BLaER1 treated with 17β-estradiol and CSF1 and Interleukin-3, amounts not matched to agents 10 nM and 100 nM (cell line): ENCODE results near the gene IFNA5.

Experiments
- H3K27ac ChIP-seq, 11 experiments: shearing (Covaris generic); formaldehyde crosslinking; 2 replicates each; pipeline ENCODE4 v1.8.1; 2022
- H3K27me3 ChIP-seq, 11 experiments: shearing (Covaris generic); formaldehyde crosslinking; 2 replicates each; pipeline ENCODE4 v1.8.1; 2022
- H3K36me3 ChIP-seq, 11 experiments: shearing (Covaris generic); formaldehyde crosslinking; 2 replicates each; pipeline ENCODE4 v1.8.1; 2022
- H3K4me1 ChIP-seq, 10 experiments: shearing (Covaris generic); formaldehyde crosslinking; 2 replicates each; pipeline ENCODE4 v1.8.1; 2022
- H3K4me2 ChIP-seq, 11 experiments: shearing (Covaris generic); formaldehyde crosslinking; 2 replicates each; pipeline ENCODE4 v1.8.1; 2022
- H3K4me3 ChIP-seq, 10 experiments: shearing (Covaris generic); formaldehyde crosslinking; 2 replicates each; pipeline ENCODE4 v1.8.1; 2022
- H3K9ac ChIP-seq, 11 experiments: shearing (Covaris generic); formaldehyde crosslinking; 2 replicates each; pipeline ENCODE4 v1.8.1; 2022
- H3K9me3 ChIP-seq, 11 experiments: shearing (Covaris generic); formaldehyde crosslinking; replicated peaks in 1 of 11; 2 replicates each; pipeline ENCODE4 v1.8.1; 2022
- H4K20me1 ChIP-seq, 11 experiments: shearing (Covaris generic); formaldehyde crosslinking; 2 replicates each; pipeline ENCODE4 v1.8.1; 2022
- Cebpa-rat ChIP-seq, 11 experiments: shearing (Covaris generic); IDR thresholded peaks; 2 replicates each; pipeline ENCODE4 v1.8.1; 2022

The IFNA5 gene

GRCh38 chr9:21326526-21327139, 21.5 kb upstream of the IFNA5 start:
- TF ChIP-seq Cebpa-rat (IDR thresholded peaks at IDR 0.05): no peak
- peaks cover 62 to 100% (median 81%) of the 10 kb centered on the region in 11 experiments for H4K20me1 ChIP-seq
- H3K4me1 ChIP-seq: peaks cover 13 to 34% (median 18%) of the 10 kb centered on the region in 10 experiments
- H3K9me3 ChIP-seq: no peaks in the 10 kb centered on the region
- H3K9ac ChIP-seq: no peak overlapping the region
- H3K4me3 ChIP-seq: no peak overlapping the region
- no peak overlapping the region for H3K27ac ChIP-seq
- H3K36me3 ChIP-seq: peaks cover 33 to 66% (median 54%) of the 10 kb centered on the region in 11 experiments; a peak in 21 of 22 replicates
- no peak overlapping the region for H3K4me2 ChIP-seq
- no peaks in the 10 kb centered on the region for H3K27me3 ChIP-seq

- Histone ChIP-seq H3K27ac (no peak overlapping the region), H3K36me3 (peaks cover 32 to 56% (median 46%) of the 10 kb centered on the region in 11 experiments; a peak in 21 of 22 replicates), H3K4me2 (peak overlapping the region in 2 of 11 experiments; percentile 1 to 54; a peak in 2 of 22 replicates), H3K27me3 (no peaks in the 10 kb centered on the region), H3K4me3 (no peak overlapping the region), H3K9ac (no peak overlapping the region), H3K4me1 (peaks cover 0 to 16% (median 0%) of the 10 kb centered on the region in 10 experiments; a peak in 4 of 20 replicates), H4K20me1 (peaks cover 36 to 85% (median 55%) of the 10 kb centered on the region in 11 experiments), H3K9me3 (no peaks in the 10 kb centered on the region)
- TF ChIP-seq Cebpa-rat (IDR thresholded peaks at IDR 0.05): no peak
These were observed 18.9 kb upstream of the IFNA5 start for GRCh38 chr9:21324047-21324446.

GRCh38 chr9:21322911-21323461, 17.9 kb upstream of the IFNA5 start:
- TF ChIP-seq Cebpa-rat (IDR thresholded peaks at IDR 0.05): no peak
- Histone ChIP-seq H3K36me3 (peaks cover 32 to 53% (median 44%) of the 10 kb centered on the region in 11 experiments; a peak in 21 of 22 replicates), H3K4me3 (no peak overlapping the region), H3K27me3 (no peaks in the 10 kb centered on the region), H4K20me1 (peaks cover 25 to 74% (median 44%) of the 10 kb centered on the region in 11 experiments), H3K9ac (no peak overlapping the region), H3K9me3 (no peaks in the 10 kb centered on the region), H3K4me2 (no peak overlapping the region), H3K27ac (no peak overlapping the region), H3K4me1 (peaks cover 0 to 12% (median 0%) of the 10 kb centered on the region in 10 experiments; a peak in 3 of 20 replicates)

- Histone ChIP-seq H3K27ac (no peak overlapping the region), H4K20me1 (peaks cover 3 to 49% (median 20%) of the 10 kb centered on the region in 11 experiments; a peak in 21 of 22 replicates), H3K4me1 (peaks cover 0 to 12% (median 0%) of the 10 kb centered on the region in 10 experiments; a peak in 3 of 20 replicates), H3K9me3 (no peaks in the 10 kb centered on the region), H3K36me3 (peaks cover 28 to 46% (median 40%) of the 10 kb centered on the region in 11 experiments; a peak in 21 of 22 replicates), H3K4me3 (no peak overlapping the region), H3K4me2 (no peak overlapping the region), H3K9ac (no peak overlapping the region), H3K27me3 (peaks cover 0 to 17% (median 0%) of the 10 kb centered on the region in 11 experiments; a peak in 3 of 22 replicates)
- no peak for TF ChIP-seq Cebpa-rat (IDR thresholded peaks at IDR 0.05)
These were observed 15.4 kb upstream of the IFNA5 start for GRCh38 chr9:21320465-21320864.

GRCh38 chr9:21317956-21318923, 13.1 kb upstream of the IFNA5 start:
- H3K27me3 ChIP-seq: peaks cover 0 to 20% (median 0%) of the 10 kb centered on the region in 11 experiments; a peak in 3 of 22 replicates
- peaks cover 0 to 27% (median 6%) of the 10 kb centered on the region in 11 experiments; a peak in 9 of 22 replicates for H4K20me1 ChIP-seq
- H3K9me3 ChIP-seq: no peaks in the 10 kb centered on the region
- peaks cover 14 to 24% (median 20%) of the 10 kb centered on the region in 11 experiments; a peak in 19 of 22 replicates for H3K36me3 ChIP-seq
- no peak overlapping the region for H3K4me2 ChIP-seq
- no peak overlapping the region for H3K9ac ChIP-seq
- no peak overlapping the region for H3K4me3 ChIP-seq
- no peak overlapping the region for H3K27ac ChIP-seq
- H3K4me1 ChIP-seq: peaks cover 0 to 7% (median 0%) of the 10 kb centered on the region in 10 experiments; a peak in 2 of 20 replicates
- TF ChIP-seq Cebpa-rat (IDR thresholded peaks at IDR 0.05): no peak

GRCh38 chr9:21316860-21317259, 11.7 kb upstream of the IFNA5 start:
- no peak overlapping the region for H3K4me3 ChIP-seq
- H3K27ac ChIP-seq: no peak overlapping the region
- H3K9ac ChIP-seq: no peak overlapping the region
- peaks cover under 1 to 10% (median 8%) of the 10 kb centered on the region in 11 experiments; a peak in 14 of 22 replicates for H3K36me3 ChIP-seq
- H4K20me1 ChIP-seq: peaks cover 0 to 13% (median 0%) of the 10 kb centered on the region in 11 experiments; a peak in 5 of 22 replicates
- no peak overlapping the region for H3K4me2 ChIP-seq
- peaks cover 0 to 20% (median 0%) of the 10 kb centered on the region in 11 experiments; a peak in 3 of 22 replicates for H3K27me3 ChIP-seq
- no peaks in the 10 kb centered on the region for H3K9me3 ChIP-seq
- H3K4me1 ChIP-seq: peaks cover 0 to 7% (median 0%) of the 10 kb centered on the region in 10 experiments; a peak in 1 of 20 replicates
- TF ChIP-seq Cebpa-rat (IDR thresholded peaks at IDR 0.05): no peak

- no peak overlapping the region for H3K27ac ChIP-seq
- peaks cover 0 to 20% (median 0%) of the 10 kb centered on the region in 11 experiments; a peak in 3 of 22 replicates for H3K27me3 ChIP-seq
- no peak overlapping the region for H3K9ac ChIP-seq
- no peak overlapping the region for H3K4me2 ChIP-seq
- peaks cover 0 to 7% (median 0%) of the 10 kb centered on the region in 11 experiments; a peak in 5 of 22 replicates for H4K20me1 ChIP-seq
- H3K36me3 ChIP-seq: peaks cover 0 to 4% (median 3%) of the 10 kb centered on the region in 11 experiments; a peak in 11 of 22 replicates
- H3K9me3 ChIP-seq: peaks cover 0 to 2% (median 0%) of the 10 kb centered on the region in 11 experiments; a peak in 2 of 22 replicates
- peaks cover 0 to 7% (median 0%) of the 10 kb centered on the region in 10 experiments; a peak in 1 of 20 replicates for H3K4me1 ChIP-seq
- no peak overlapping the region for H3K4me3 ChIP-seq
- TF ChIP-seq Cebpa-rat (IDR thresholded peaks at IDR 0.05): no peak
These were observed 11.1 kb upstream of the IFNA5 start for GRCh38 chr9:21316032-21316842.

- H3K27me3 ChIP-seq: peaks cover 0 to 22% (median 0%) of the 10 kb centered on the region in 11 experiments; a peak in 3 of 22 replicates
- H3K4me2 ChIP-seq: no peak overlapping the region
- peaks cover 0 to 5% (median 0%) of the 10 kb centered on the region in 11 experiments; a peak in 2 of 22 replicates for H3K9me3 ChIP-seq
- H4K20me1 ChIP-seq: no peaks in the 10 kb centered on the region
- H3K27ac ChIP-seq: no peak overlapping the region
- H3K9ac ChIP-seq: no peak overlapping the region
- H3K4me1 ChIP-seq: peaks cover 0 to 7% (median 0%) of the 10 kb centered on the region in 10 experiments; a peak in 1 of 20 replicates
- peak in 2 of 11 experiments; percentile 24 to 41; a peak in 1 of 22 replicates for TF ChIP-seq Cebpa-rat (IDR thresholded peaks at IDR 0.05)
- H3K4me3 ChIP-seq: no peak overlapping the region
- H3K36me3 ChIP-seq: no peaks in the 10 kb centered on the region
These were observed 9.0 kb upstream of the IFNA5 start for GRCh38 chr9:21314152-21314551.
